K562 (cell line): Measurements from ENCODE around the gene DHCR24. TPM values are rescaled to one million over a fixed set of nuclear protein-coding genes. Genes with fewer than 3 reads are reported as not detected.

ENCODE experiments used
- ATAC-seq: fragments of 200-7000 bp; cut with Tn5 transposase; 3 replicates; pipeline ENCODE4 v1.9.1; 2020; ENCODE audit warnings: moderate library complexity
- BruUV-seq: library from RNA; stranded (reverse); fragments of 400-500 nt; replicated peaks from 2 replicates; lab custom pipeline; 2021; lab: Mats Ljungman, UMichigan
- CTCF ChIA-PET: fragments of 300-600 bp; formaldehyde crosslinking; extraction: SDS; loops from one replicate; lab custom pipeline; 2021; ENCODE audit warnings: low intra/inter-chr PET ratio; lab: Yijun Ruan, JAX
- POLR2A ChIA-PET: fragments of 300-600, 350-650 bp; sonication (Branson Sonifier 250); formaldehyde crosslinking; extraction: SDS; loops from one replicate; lab custom pipeline; 2021; ENCODE audit warnings: antibody characterized with exemption, inconsistent platforms; lab: Yijun Ruan, JAX
- DNase-seq, 4 experiments: peaks; one replicate each; pipeline versions ENCODE4 v3.0.0 to v3.0.0-alpha.2; 2011 to 2018; ENCODE audit warnings: low spot score in 3 of 4, mixed read lengths in 3 of 4; ENCODE audit errors: extremely low read depth in 1 of 4
- FAIRE-seq: peaks from 2 replicates; lab custom pipeline; 2011; peaks lifted over from hg19 to GRCh38; lab: Jason Lieb, UNC
- H2AFZ ChIP-seq: 2 replicates; pipeline ENCODE4 v1.6.0; 2011; ENCODE audit warnings: low read depth, low read length, control low read depth, inconsistent platforms
- H3K27ac ChIP-seq: fragments of 200-600 bp; 3 replicates; pipeline ENCODE4 v1.8.0; 2011; ENCODE audit warnings: low read depth, mild to moderate bottlenecking, control low read depth, inconsistent platforms, low read length, moderate library complexity, mixed read lengths; ENCODE audit errors: extremely low read depth
- H3K27me3 ChIP-seq, 2 experiments: fragments of 300-600 bp in 1 of 2; 2 replicates in 1 of 2; 3 replicates in 1 of 2; pipeline versions ENCODE4 v1.6.0 to v1.8.0; 2011; ENCODE audit warnings: inconsistent platforms in 2 of 2, low read length in 2 of 2, mild to moderate bottlenecking in 1 of 2, mixed read lengths in 1 of 2, moderate library complexity in 1 of 2; ENCODE audit not compliant: control insufficient read depth in 2 of 2, insufficient read depth in 2 of 2
- H3K36me3 ChIP-seq: fragments of 300-600 bp; 3 replicates; pipeline ENCODE4 v1.8.0; 2011; ENCODE audit warnings: mild to moderate bottlenecking, low read length, inconsistent platforms; ENCODE audit not compliant: control insufficient read depth, insufficient read depth
- H3K4me1 ChIP-seq, 2 experiments: fragments of 200-600 bp in 1 of 2; replicated peaks in 1 of 2; 2 replicates in 1 of 2; 3 replicates in 1 of 2; pipeline versions ENCODE4 v1.5.1 to v1.8.0; 2011; ENCODE audit warnings: inconsistent platforms in 2 of 2, low read length in 2 of 2, mild to moderate bottlenecking in 1 of 2, mixed read lengths in 1 of 2, moderate library complexity in 1 of 2; ENCODE audit not compliant: control insufficient read depth in 2 of 2, insufficient read depth in 2 of 2
- H3K4me2 ChIP-seq: 2 replicates; pipeline ENCODE4 v1.6.1; 2011; ENCODE audit warnings: low read length, control low read depth, inconsistent platforms, mixed read lengths; ENCODE audit not compliant: insufficient read depth
- H3K4me3 ChIP-seq: fragments of 200-600 bp; sonication (generic), shearing (Covaris generic); 2 replicates; pipeline ENCODE4 v1.5.1; 2016; ENCODE audit warnings: control low read depth, inconsistent platforms
- H3K79me2 ChIP-seq: fragments of 200-600 bp; 3 replicates; pipeline ENCODE4 v1.8.0; 2011; ENCODE audit warnings: low read length, inconsistent platforms; ENCODE audit not compliant: control insufficient read depth, insufficient read depth
- H3K9ac ChIP-seq, 2 experiments: 2 replicates each; pipeline versions ENCODE4 v1.6.0 to v1.6.1; 2011; ENCODE audit warnings: low read depth in 2 of 2, low read length in 2 of 2, control low read depth in 1 of 2, inconsistent platforms in 1 of 2, mild to moderate bottlenecking in 1 of 2, mixed read lengths in 1 of 2; ENCODE audit not compliant: insufficient read depth in 1 of 2
- H3K9me1 ChIP-seq: one replicate; pipeline ENCODE4 v1.6.0; 2011; ENCODE audit warnings: inconsistent platforms, mild to moderate bottlenecking, low read length, moderate library complexity; ENCODE audit not compliant: control insufficient read depth, insufficient read depth
- H3K9me3 ChIP-seq: replicated peaks from 2 replicates; pipeline ENCODE4 v1.5.1; 2011; ENCODE audit warnings: low read depth, low read length, inconsistent platforms; ENCODE audit not compliant: control insufficient read depth, insufficient read depth
- H4K20me1 ChIP-seq: replicated peaks from 2 replicates; pipeline ENCODE4 v1.6.1; 2011; ENCODE audit warnings: low read length, inconsistent platforms, mixed read lengths; ENCODE audit not compliant: control insufficient read depth, insufficient read depth
- CBX5 ChIP-seq: IDR thresholded peaks from 2 replicates; pipeline ENCODE4 v1.6.1; 2014; ENCODE audit warnings: low read depth, borderline replicate concordance
- CEBPG ChIP-seq, 3 experiments: fragments of 200-800 bp in 1 of 3; sonication (Bioruptor generic) in 1 of 3; sonication (generic) in 1 of 3; formaldehyde crosslinking in 1 of 3; IDR thresholded peaks in 2 of 3; conservative IDR thresholded peaks in 1 of 3; 2 replicates each; pipeline versions ENCODE4 v1.6.1 to v1.8.0; 2016 to 2022; ENCODE audit warnings: missing compliant biosample characterization in 2 of 3, missing genetic modification characterization in 2 of 3, mild to moderate bottlenecking in 1 of 3, missing genetic modification reagents in 1 of 3
- FOXA1 ChIP-seq: fragments of 450-650 bp; IDR thresholded peaks from 2 replicates; pipeline ENCODE4 v1.6.1; 2016; ENCODE audit warnings: mild to moderate bottlenecking, borderline replicate concordance
- GTF2F1 ChIP-seq: IDR thresholded peaks from 2 replicates; pipeline ENCODE4 v1.6.1; 2011; ENCODE audit warnings: low read depth, low read length, improper control_type of control experiment
- JUN ChIP-seq, 2 experiments: sonication (generic) in 1 of 2; formaldehyde crosslinking in 1 of 2; IDR thresholded peaks; 2 replicates each; pipeline versions ENCODE4 v1.6.1 to v1.8.0; 2012 to 2022; ENCODE audit warnings: borderline replicate concordance in 2 of 2, mild to moderate bottlenecking in 2 of 2, improper control_type of control experiment in 1 of 2, low read depth in 1 of 2, low read length in 1 of 2, missing genetic modification reagents in 1 of 2
- LARP7 ChIP-seq: fragments of 450-650 bp; IDR thresholded peaks from 2 replicates; pipeline ENCODE4 v1.6.1; 2016
- WGBS: fragments of 100-300 bp; shearing (Covaris generic); methylation state at CpG from one replicate; pipeline ENCODE4 v1.1.6; 2016; ENCODE audit warnings: low coverage, mixed read lengths; ENCODE audit not compliant: insufficient coverage; ENCODE audit errors: missing lambda C conversion rate; 5-methylcytosine and 5-hydroxymethylcytosine counted together
- in situ Hi-C: fragments of 300-500 bp; cut with MboI; formaldehyde crosslinking; loops from 4 replicates; pipeline ENCODE4 v1.15.0; 2018; ENCODE audit warnings: inconsistent platforms, mixed read lengths
- intact Hi-C: fragments of 100-400 bp; cut with micrococcal nuclease; formaldehyde crosslinking; loops from 2 replicates; pipeline ENCODE4 v1.14.2; 2022
- polyA plus RNA-seq, 8 experiments: library from polyadenylated mRNA; depleted of rRNA in 4 of 8; stranded (reverse) in 5 of 8; unstranded in 3 of 8; fragments of >200 nt; fragmentation: Nextera tagmentation in 2 of 8; fragmentation: Illumina TruSeq in 1 of 8; extraction: Ambion mirVana in 2 of 8; extraction: Trizol in 1 of 8; gene quantifications; 2 replicates each; pipeline versions ENCODE4 v1.2.1 to v1.2.3, GENCODE V29; 2011 to 2014; ENCODE audit warnings: inconsistent platforms in 1 of 8, missing spikeins in 1 of 8
- total RNA-seq, 7 experiments: library from RNA; depleted of rRNA in 6 of 7; stranded (reverse); fragments of >200 nt in 6 of 7; fragmentation: Illumina TruSeq in 2 of 7; extraction: Trizol in 2 of 7; gene quantifications; 2 replicates each; pipeline versions ENCODE4 v1.2.1 to v1.2.3, GENCODE V29; 2011 to 2021; ENCODE audit warnings: low replicate concordance in 1 of 7

Gene DHCR24
- total and polyA plus RNA-seq, 9 of the 15 experiments (the other 6 are each of a cell fraction or from before 2014, with no cell fraction given) = 23.4 to 161 (median 79.9) TPM

DNA sequence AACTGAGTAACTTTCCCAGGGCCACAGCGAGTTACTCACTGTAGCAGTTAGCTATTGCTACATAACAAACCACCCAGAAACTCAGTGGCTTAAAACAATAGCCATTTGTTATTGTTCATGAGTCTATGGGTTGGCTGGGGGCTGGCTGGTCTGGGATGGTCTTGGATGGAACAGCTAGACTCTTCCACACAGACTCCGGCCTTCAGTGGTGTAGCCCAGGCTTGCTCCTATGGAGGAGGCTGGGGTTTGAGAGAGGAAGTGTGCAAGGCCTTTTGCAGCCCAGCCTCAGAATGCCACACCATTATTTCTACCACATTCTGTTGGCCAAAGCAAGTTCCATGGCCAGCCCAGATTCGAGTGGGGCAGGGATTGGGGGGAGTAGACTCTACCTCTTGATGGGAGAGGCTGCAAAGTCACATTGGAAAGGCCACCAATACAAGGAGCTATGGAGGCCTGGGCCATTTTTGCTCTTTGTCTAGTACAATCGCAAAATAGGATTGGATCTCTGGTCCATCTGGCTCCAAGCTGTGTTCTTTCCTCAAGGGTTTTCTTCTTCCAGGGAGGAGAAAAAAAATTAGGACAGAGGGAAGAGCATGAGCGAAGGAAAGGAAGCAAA lies 48.3 kb downstream of the DHCR24 start:
- Histone ChIP-seq H2AFZ (no peak overlapping the region), H3K9me1 (no peaks in the 10 kb centered on the region), H3K79me2 (no peaks in the 10 kb centered on the region), H3K27me3 (peaks cover 9 to 20% of the 10 kb centered on the region in 2 experiments; a peak in 4 of 5 replicates), H3K9me3 (no peaks in the 10 kb centered on the region), H3K4me3 (no peak overlapping the region), H3K27ac (no peak overlapping the region), H3K36me3 (no peaks in the 10 kb centered on the region; the same call in 2 of the 3 replicates), H3K4me2 (no peak overlapping the region), H4K20me1 (no peaks in the 10 kb centered on the region), H3K4me1 (no peaks in the 10 kb centered on the region), H3K9ac (no peak overlapping the region)
- DNase-seq (no peak), ATAC-seq (no peak; the same call in 2 of the 3 replicates), FAIRE-seq (no peak)
- TF ChIP-seq CBX5 = no peak
- no peak for TF ChIP-seq LARP7
- TF ChIP-seq JUN (IDR thresholded peaks at IDR 0.05; ENCODE audit: borderline replicate concordance, low read depth, low read length) = no peak
- TF ChIP-seq JUN (CRISPR knock-in tag; IDR thresholded peaks at IDR 0.05; ENCODE audit: borderline replicate concordance) = no peak
- no peak for TF ChIP-seq CEBPG (CRISPR knock-in tag; IDR thresholded peaks at IDR 0.05)
- TF ChIP-seq CEBPG (tag; conservative IDR thresholded peaks at IDR 0.05 in 1 of 2, IDR thresholded peaks at IDR 0.05 in 1 of 2) = no peak
- no peak for TF ChIP-seq GTF2F1
- no peak for TF ChIP-seq FOXA1
- BruUV-seq = no TSS peak
- WGBS = 1% methylated on average over 5 of the region's 5 CpGs
- intact Hi-C loops (no loop called here), in situ Hi-C loops (no loop called here)
- ChIA-PET POLR2A (interaction anchor here (0.6 to 1.6 kb wide), 2 partner anchors 9 to 290 kb away, joined by 3 to 7 read pairs; no protein-coding TSS in a partner anchor), CTCF (no interaction called here)
